Testis (tissue), 3 donors: ENCODE measurements around the gene RSBN1L. TPM values are rescaled to one million over a fixed set of nuclear protein-coding genes. Genes with fewer than 3 reads are reported as not detected.
"Not testable (repeated sequence)": the region's sequence is repeated elsewhere in the genome, so short reads cannot be mapped to it uniquely, and the experiment has no call there.

Experiments used
- DNase-seq: peaks from one replicate; pipeline ENCODE4 v3.0.0-alpha.2; 2019
- H3K27ac ChIP-seq, 2 donors: fragments of 200-600 bp; sonication (generic); one replicate each; pipeline ENCODE4 v1.5.1; 2019
- H3K27me3 ChIP-seq: fragments of 200-600 bp; sonication (generic); one replicate; pipeline ENCODE4 v1.5.1; 2019
- H3K36me3 ChIP-seq: fragments of 200-600 bp; sonication (generic); one replicate; pipeline ENCODE4 v1.5.1; 2017; ENCODE audit warnings: low read depth; ENCODE audit errors: missing control alignments
- H3K4me1 ChIP-seq: fragments of 200-600 bp; sonication (generic); one replicate; pipeline ENCODE4 v1.5.1; 2019
- H3K4me3 ChIP-seq, 2 donors: fragments of 200-600 bp; sonication (generic); one replicate each; pipeline ENCODE4 v1.5.1; 2017 to 2019
- H3K9me3 ChIP-seq: fragments of 200-600 bp; sonication (generic); one replicate; pipeline ENCODE4 v1.5.1; 2017
- POLR2A ChIP-seq: fragments of 450-650 bp; IDR thresholded peaks from one replicate; pipeline ENCODE4 v1.6.1; 2017; ENCODE audit warnings: antibody characterized with exemption, mild to moderate bottlenecking, moderate library complexity
- WGBS, 2 donors: methylation state at CpG; one replicate each; pipeline ENCODE4 v1.1.5; 2018; 5-methylcytosine and 5-hydroxymethylcytosine counted together
- intact Hi-C: fragments of 100-400 bp; cut with DNase I; formaldehyde crosslinking; loops from one replicate; pipeline ENCODE4 v1.15.1; 2023; ENCODE audit warnings: low total_unique reads
- polyA plus RNA-seq: library from polyadenylated mRNA; stranded (reverse); fragments of 350-450 nt; fragmentation: Illumina TruSeq; extraction: RNeasy Lipid Tissue Mini Kit (QIAGEN cat#74804); gene quantifications from one replicate; pipeline ENCODE4 v1.2.3, GENCODE V29; 2014; ENCODE audit warnings: low read depth, low replicate concordance; ENCODE audit not compliant: insufficient read depth
- total RNA-seq, 2 donors: library from RNA; depleted of rRNA; stranded (reverse); fragments of >200 nt; gene quantifications; one replicate each; pipeline ENCODE4 v1.2.3, GENCODE V29; 2016
- TF ChIP-seq, protein P1 (sequence below), 3 experiments: fragments of 450-650 bp in 2 of 3; fragments of 200-600 bp in 1 of 3; sonication (generic) in 1 of 3; IDR thresholded peaks; one replicate each; pipeline ENCODE4 v1.5.1; 2016 to 2019; ENCODE audit warnings: antibody characterized with exemption in 3 of 3, mild to moderate bottlenecking in 2 of 3, moderate library complexity in 1 of 3

Gene RSBN1L
- total and polyA plus RNA-seq, 3 donors from 2014 or later, result 33.0 to 40.1 (median 38.1) TPM

GRCh38 chr7:77699056-77699455 is 2.8 kb downstream of the RSBN1L start:
- TF ChIP-seq POLR2A, result no peak
- TF ChIP-seq, protein P1, sequence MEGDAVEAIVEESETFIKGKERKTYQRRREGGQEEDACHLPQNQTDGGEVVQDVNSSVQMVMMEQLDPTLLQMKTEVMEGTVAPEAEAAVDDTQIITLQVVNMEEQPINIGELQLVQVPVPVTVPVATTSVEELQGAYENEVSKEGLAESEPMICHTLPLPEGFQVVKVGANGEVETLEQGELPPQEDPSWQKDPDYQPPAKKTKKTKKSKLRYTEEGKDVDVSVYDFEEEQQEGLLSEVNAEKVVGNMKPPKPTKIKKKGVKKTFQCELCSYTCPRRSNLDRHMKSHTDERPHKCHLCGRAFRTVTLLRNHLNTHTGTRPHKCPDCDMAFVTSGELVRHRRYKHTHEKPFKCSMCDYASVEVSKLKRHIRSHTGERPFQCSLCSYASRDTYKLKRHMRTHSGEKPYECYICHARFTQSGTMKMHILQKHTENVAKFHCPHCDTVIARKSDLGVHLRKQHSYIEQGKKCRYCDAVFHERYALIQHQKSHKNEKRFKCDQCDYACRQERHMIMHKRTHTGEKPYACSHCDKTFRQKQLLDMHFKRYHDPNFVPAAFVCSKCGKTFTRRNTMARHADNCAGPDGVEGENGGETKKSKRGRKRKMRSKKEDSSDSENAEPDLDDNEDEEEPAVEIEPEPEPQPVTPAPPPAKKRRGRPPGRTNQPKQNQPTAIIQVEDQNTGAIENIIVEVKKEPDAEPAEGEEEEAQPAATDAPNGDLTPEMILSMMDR (IDR thresholded peaks at IDR 0.05), result no peak
- no peak for DNase-seq
- H3K27ac ChIP-seq, result peak overlapping the region in 1 of 2 donors; percentile 99
- H3K36me3 ChIP-seq, result no peaks in the 10 kb centered on the region
- intact Hi-C loops, result no loop called here
- 12 to 21% methylated on average over 2 of the region's 2 CpGs for WGBS, 2 donors
- H3K4me3 ChIP-seq, result no peak overlapping the region
- no peaks in the 10 kb centered on the region for H3K27me3 ChIP-seq
- no peaks in the 10 kb centered on the region for H3K9me3 ChIP-seq
- peaks cover 11% of the 10 kb centered on the region for H3K4me1 ChIP-seq

DNA sequence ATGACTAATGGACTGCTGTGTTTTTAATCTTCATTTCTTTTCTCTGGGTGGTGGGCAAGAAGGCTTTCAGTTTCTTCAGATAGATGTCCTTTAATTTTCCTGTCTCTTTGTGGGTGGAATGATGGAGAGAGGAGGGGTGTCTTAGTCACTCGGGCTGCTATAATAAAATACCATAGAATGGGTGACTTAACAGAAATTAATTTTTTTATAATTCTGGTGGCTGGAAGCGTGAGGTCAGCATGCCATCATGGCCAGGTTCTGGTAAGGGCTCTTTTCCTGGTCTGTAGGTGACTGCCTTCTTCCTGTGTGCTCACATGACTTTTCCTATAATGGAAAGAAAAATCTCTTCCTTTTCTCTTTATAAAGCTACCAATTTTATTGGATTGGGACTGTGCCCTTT is 6.3 kb downstream of the RSBN1L start:
- whole genome bisulfite sequencing, 2 donors, result 76 to 84% methylated on average over 2 of the region's 2 CpGs
- intact Hi-C loops, result no loop called here
- Histone ChIP-seq H3K27ac (no peak overlapping the region), H3K9me3 (no peaks in the 10 kb centered on the region), H3K4me1 (peaks cover 11% of the 10 kb centered on the region), H3K36me3 (no peaks in the 10 kb centered on the region), H3K4me3 (no peak overlapping the region), H3K27me3 (no peaks in the 10 kb centered on the region)
- no peak for DNase-seq
- TF ChIP-seq, protein P1 (IDR thresholded peaks at IDR 0.05), result no peak
- no peak for TF ChIP-seq POLR2A

DNA sequence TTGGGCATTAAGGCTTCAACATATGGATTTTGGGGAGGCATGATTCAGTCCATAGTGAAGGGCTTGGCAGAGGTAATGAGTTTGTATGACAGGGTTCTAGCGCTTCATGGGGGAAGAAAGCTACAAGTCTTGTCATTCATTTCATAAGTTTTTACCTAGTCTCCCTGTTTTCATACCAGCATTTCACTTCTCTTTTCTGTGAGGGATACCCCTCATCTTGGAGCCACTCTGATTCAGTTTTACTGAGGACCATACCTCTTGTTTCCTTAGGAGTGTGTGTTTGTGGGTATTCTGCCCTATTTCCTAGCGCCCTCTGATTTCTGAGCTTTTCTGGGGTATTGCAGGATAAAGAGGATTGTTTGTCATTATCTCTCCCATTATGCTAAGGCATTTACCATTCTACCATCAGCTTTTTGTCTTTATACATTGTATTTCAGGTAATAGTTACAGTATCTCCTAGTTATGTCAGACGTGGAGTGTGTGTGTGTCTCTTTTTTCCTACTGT is 6.8 kb downstream of the RSBN1L start:
- Histone ChIP-seq H3K4me1 (peaks cover 9% of the 10 kb centered on the region), H3K27me3 (no peaks in the 10 kb centered on the region), H3K36me3 (no peaks in the 10 kb centered on the region), H3K9me3 (no peaks in the 10 kb centered on the region), H3K27ac (no peak overlapping the region), H3K4me3 (no peak overlapping the region)
- WGBS, 2 donors, result 84% methylated on average over 3 of the region's 3 CpGs
- intact Hi-C loops, result no loop called here
- TF ChIP-seq, protein P1 (IDR thresholded peaks at IDR 0.05), result no peak
- TF ChIP-seq POLR2A, result no peak
- DNase-seq, result no peak

DNA sequence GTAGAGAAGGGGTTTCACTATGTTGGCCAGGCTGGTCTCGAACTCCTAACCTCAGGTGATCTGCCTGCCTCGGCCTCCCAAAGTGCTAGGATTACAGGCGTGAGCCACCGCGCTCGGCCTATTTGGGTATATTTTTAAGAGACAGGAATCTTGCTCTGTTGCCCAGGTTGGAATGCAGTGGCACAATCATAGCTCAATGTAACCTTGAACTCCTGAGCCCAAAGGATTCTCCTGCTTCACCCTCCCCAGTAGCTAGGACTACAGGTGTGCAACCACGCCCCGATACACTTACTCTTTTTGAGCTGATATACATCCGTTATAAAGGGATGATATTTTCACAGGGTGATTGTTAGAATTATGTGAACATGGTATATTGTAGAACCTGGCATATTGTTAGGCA is 7.4 kb downstream of the RSBN1L start:
- DNase-seq, H3K4me1 ChIP-seq, intact Hi-C loops, H3K27me3 ChIP-seq, H3K4me3 ChIP-seq, H3K9me3 ChIP-seq, H3K36me3 ChIP-seq, H3K27ac ChIP-seq: not testable (repeated sequence)
- 90 to 93% methylated on average over 9 of the region's 9 CpGs for WGBS, 2 donors

DNA sequence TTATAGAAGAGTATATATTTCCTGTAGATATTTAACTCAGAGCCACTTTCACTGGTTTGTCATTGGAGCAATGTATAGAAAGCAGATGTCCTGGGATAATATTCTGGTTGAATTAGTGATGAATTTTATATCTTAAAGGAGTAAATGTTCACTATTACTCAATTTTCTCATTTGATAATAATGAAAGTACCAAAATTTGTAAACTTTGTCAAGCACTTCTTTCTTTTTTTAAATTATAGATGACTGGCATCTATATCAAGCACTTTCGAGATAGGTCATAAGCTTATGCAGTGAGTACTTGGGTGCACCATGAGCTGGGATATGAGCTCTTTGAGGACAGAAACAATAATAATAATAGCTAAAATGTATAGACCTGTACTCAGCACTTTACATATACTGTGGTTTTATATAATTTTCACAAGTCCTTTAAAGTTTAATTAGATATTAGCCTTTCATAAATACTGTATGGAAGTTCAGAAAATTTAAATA is 11.3 kb downstream of the RSBN1L start:
- no peaks in the 10 kb centered on the region for H3K27me3 ChIP-seq
- H3K4me1 ChIP-seq, result no peaks in the 10 kb centered on the region
- intact Hi-C loops, result no loop called here
- no peaks in the 10 kb centered on the region for H3K36me3 ChIP-seq
- H3K9me3 ChIP-seq, result no peaks in the 10 kb centered on the region
- TF ChIP-seq, protein P1 (IDR thresholded peaks at IDR 0.05), result no peak
- TF ChIP-seq POLR2A, result no peak
- DNase-seq, result no peak
- 92 to 98% methylated on average over 1 of the region's 1 CpG for WGBS, 2 donors
- no peak overlapping the region for H3K4me3 ChIP-seq
- H3K27ac ChIP-seq, result no peak overlapping the region
